ENCODE data around the gene ICAM5. TPM values are rescaled to one million over a fixed set of nuclear protein-coding genes. Genes with fewer than 3 reads are reported as not detected.

The ICAM5 gene, protein sequence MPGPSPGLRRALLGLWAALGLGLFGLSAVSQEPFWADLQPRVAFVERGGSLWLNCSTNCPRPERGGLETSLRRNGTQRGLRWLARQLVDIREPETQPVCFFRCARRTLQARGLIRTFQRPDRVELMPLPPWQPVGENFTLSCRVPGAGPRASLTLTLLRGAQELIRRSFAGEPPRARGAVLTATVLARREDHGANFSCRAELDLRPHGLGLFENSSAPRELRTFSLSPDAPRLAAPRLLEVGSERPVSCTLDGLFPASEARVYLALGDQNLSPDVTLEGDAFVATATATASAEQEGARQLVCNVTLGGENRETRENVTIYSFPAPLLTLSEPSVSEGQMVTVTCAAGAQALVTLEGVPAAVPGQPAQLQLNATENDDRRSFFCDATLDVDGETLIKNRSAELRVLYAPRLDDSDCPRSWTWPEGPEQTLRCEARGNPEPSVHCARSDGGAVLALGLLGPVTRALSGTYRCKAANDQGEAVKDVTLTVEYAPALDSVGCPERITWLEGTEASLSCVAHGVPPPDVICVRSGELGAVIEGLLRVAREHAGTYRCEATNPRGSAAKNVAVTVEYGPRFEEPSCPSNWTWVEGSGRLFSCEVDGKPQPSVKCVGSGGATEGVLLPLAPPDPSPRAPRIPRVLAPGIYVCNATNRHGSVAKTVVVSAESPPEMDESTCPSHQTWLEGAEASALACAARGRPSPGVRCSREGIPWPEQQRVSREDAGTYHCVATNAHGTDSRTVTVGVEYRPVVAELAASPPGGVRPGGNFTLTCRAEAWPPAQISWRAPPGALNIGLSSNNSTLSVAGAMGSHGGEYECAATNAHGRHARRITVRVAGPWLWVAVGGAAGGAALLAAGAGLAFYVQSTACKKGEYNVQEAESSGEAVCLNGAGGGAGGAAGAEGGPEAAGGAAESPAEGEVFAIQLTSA
- total RNA-seq = 16.4 and 26.7 TPM in 2 replicates

DNA sequence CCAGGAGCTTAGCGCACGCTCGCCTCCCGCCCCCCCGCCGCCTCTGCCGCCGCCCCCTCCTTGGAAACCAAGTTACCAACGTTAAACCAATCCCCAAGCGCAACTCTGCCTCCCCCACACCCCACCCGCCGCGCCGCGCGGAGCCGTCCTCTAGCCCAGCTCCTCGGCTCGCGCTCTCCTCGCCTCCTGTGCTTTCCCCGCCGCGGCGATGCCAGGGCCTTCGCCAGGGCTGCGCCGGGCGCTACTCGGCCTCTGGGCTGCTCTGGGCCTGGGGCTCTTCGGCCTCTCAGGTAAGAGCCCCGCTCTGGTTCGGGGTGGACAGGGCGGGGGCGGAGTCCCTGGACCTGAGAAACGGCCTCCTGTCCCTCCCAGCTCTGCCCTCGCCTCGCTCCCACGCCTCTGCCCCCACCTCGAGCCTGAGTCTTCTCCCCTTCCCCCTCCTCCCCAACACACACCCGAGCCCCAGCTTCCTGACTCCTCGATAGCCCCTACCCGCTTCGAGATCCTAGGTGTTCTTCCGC lies at the start of gene ICAM5:
Gene ICAM5 (plus strand): TSS at position 117 of the 521 bp plus-strand sequence. CDS start 92 bp downstream, at position 209.

DNA sequence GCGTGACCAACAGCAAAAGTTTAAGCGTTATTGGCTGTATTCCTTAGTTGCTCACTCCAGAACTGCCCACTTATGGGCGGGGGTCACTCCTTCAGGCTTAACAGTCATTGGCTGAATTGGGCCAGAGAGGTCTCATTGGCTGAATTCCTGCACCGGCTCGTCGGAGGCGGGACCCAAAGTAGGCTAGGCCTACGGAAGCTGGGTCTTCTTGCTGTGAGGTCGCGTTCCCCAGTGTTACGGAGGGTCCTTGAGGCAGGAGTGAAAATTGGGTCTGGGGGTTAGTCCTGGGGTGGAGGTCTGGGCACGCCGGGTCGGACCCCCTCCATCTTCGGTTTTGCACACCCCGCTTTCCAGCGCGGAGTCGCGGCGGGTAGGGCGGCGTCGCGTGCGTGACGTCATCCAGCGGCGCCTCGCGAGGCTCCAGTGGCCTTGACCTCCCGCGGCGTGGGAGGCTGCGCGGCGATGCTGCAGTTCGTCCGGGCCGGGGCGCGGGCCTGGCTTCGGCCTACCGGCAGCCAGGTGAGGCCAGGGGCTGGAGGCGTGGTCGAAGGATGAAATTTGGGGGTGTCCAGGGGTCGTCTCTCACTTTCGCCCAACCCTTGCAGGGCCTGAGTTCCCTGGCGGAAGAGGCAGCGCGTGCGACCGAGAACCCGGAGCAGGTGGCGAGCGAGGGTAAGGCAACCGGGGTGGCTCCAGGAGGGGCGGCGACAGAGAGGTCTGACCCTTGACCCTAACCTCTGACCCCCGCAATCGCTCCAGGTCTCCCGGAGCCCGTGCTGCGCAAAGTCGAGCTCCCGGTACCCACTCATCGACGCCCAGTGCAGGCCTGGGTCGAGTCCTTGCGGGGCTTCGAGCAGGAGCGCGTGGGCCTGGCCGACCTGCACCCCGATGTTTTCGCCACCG lies 37.7 kb upstream of the ICAM5 start, which contains the start of gene MRPL4:
Gene MRPL4 (plus strand): TSS at position 423 of the 903 bp plus-strand sequence. CDS start 40 bp downstream, at position 463.

DNA sequence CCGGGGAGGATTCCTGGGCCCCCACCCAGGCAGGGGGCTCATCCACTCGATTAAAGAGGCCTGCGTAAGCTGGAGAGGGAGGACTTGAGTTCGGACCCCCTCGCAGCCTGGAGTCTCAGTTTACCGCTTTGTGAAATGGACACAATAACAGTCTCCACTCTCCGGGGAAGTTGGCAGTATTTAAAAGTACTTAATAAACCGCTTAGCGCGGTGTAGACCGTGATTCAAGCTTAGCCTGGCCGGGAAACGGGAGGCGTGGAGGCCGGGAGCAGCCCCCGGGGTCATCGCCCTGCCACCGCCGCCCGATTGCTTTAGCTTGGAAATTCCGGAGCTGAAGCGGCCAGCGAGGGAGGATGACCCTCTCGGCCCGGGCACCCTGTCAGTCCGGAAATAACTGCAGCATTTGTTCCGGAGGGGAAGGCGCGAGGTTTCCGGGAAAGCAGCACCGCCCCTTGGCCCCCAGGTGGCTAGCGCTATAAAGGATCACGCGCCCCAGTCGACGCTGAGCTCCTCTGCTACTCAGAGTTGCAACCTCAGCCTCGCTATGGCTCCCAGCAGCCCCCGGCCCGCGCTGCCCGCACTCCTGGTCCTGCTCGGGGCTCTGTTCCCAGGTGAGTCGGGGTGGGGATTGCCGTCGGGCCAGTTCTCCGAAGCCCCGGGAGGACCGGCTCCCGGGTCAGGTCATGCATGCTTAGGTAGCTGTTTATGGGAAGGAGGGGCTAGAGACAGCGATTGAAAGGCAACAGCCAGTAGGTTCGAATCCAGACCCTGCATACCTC lies 18.9 kb upstream of the ICAM5 start, which contains the start of gene ICAM1:
Gene ICAM1 (plus strand): TSS at position 505 of the 779 bp plus-strand sequence. CDS start 40 bp downstream, at position 545.

DNA sequence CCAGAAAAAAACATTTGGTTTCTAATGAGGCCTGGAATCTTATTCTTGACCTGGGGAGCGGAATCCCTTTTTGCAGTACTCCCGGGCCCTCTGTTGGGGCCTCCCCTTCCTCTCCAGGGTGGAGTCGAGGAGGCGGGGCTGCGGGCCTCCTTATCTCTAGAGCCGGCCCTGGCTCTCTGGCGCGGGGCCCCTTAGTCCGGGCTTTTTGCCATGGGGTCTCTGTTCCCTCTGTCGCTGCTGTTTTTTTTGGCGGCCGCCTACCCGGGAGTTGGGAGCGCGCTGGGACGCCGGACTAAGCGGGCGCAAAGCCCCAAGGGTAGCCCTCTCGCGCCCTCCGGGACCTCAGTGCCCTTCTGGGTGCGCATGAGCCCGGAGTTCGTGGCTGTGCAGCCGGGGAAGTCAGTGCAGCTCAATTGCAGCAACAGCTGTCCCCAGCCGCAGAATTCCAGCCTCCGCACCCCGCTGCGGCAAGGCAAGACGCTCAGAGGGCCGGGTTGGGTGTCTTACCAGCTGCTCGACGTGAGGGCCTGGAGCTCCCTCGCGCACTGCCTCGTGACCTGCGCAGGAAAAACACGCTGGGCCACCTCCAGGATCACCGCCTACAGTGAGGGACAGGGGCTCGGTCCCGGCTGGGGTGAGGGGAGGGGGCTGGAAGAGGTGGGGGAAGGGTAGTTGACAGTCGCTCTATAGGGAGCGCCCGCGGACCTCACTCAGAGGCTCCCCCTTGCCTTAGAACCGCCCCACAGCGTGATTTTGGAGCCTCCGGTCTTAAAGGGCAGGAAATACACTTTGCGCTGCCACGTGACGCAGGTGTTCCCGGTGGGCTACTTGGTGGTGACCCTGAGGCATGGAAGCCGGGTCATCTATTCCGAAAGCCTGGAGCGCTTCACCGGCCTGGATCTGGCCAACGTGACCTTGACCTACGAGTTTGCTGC lies 2.7 kb upstream of the ICAM5 start, which contains the start of gene ICAM4:
Gene ICAM4 (plus strand): TSS at position 153 of the 935 bp plus-strand sequence. CDS start 58 bp downstream, at position 211.

DNA sequence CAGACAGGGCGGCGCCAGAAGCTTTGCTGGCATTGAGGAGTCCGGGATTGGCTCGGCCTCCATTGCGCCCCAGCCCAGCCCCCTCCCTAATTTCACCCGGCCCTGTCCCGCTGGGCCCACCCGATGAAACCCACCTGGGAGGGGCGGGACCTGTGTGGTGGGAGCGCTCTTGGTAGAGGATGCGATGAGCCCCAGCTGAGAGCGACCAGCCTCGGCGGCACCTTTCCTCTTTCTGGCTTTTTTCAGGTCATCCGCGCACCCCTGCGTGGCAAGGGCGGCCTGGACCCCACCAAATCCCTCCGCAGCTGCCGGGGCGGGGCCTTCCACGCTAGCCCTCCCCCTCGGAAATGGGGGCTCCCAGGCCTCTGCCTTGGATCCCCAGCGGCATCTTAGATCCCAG lies 19.7 kb downstream of the ICAM5 start, which contains the start of gene ZGLP1:
Gene ZGLP1 (minus strand): TSS at position 393 of the 400 bp plus-strand sequence.

DNA sequence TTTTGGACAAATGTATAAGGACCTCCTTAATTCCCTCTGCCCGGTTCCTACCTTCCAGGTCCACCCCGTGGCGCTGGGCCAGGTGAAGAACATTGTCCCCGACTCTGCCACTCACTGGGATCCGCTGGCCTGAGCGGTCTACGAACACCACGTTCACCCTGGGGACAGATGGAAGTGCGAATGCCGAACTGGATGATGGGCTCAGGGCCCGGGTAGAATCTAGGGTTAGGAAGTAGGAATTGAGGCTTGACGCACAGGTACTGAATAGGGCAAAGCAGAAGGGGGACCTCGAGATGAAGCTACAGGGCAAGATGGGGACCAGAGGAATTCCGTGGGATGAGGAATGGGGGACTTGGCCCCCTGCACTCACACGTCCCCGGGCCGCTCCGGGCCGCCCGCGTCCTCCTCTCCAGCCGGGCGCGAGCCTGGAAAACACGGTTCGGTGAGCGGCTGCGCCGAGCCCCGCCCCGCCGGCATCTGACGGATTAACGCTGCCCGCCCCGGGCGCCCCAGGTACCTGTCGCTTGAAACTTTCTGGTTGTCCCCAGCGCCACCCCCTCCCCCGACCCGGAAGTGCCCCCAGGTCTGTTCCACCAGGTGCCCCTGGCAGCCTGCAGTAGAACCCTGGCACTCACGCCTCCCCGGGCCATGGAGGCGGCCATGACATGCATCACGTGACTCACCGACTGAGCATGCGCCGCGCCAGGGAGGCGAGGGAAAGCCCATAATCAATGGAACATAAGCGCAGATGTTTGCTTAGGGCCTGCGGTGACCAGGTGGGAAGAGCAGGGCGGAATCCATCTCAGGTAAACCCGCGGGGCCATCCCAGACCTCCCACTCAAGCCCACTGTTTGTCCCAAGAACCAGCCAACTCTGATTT lies 25.8 kb downstream of the ICAM5 start, which contains the start of gene FDX2:
Gene FDX2 (minus strand): TSS at position 681 of the 880 bp plus-strand sequence. CDS start 19 bp downstream, at position 662.

DNA sequence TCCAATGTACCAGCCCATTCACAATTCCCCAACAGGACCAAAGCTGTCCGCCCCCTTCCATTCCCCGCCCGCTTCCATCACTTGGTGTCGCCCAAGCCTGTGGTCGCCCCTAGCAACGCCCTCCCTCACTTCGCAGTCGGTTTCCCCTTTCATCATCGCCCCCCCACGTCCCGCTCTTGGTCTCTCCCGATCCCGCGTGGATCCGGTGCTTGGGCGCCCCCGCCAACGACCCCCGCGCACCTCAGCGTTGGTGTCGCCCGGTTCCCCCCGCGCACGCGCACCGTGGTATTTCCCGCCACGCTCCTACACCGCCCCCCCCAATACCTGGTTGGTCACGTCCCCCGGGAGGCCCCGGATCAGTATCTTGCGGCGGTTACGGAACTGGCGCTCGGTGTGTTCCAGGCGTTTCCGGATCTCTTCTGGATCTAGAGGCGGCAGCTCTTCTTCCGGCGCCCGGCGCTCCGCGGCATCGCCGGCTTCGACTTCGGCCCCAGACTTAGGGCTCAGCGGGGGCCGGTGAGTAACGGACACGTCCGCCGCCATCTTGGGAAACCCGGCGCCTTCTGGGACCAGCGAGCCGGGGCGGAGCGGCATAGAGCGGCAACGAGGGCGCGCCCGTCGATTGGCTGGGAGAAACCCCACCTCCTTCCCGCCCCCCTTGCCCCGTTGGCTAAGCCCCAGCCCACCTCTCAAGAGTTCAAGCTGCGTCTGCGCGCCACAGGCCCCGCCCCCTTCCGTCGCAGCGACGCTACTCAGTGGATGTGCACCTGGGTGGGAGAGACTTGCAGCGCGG lies 43.4 kb downstream of the ICAM5 start, which contains the start of gene RAVER1:
Gene RAVER1 (minus strand): TSS at position 565 of the 793 bp plus-strand sequence. CDS start 22 bp downstream, at position 543.

DNA sequence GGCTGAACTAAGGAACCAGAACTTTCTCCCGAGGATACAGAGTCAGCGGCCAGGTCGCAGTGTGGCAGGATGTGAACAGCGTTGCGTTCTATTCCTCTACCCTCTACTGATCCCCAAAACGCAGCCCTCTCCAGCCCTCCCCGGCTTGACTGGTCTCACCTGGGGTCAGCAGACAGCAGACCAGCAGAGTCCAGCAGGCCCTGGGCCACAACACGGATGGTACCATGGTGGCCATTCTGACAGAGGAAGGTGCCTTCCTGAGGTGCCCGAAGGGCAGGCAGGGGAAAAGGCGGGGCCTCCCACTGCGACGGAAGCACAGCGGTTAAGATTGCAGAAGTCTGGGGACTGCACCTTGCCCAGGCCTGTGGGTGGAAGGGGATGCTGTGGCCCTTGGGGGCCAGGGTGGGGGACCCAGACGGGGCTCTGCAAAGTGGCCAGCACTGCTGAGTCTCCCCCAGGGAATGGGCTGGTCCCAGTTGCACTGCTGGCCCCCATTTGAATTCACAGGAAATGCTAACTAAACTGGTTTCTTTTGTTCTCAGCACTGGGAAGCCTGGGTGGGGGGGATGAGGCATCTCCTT lies 49.7 kb downstream of the ICAM5 start, which contains the start of gene ICAM3:
Gene ICAM3 (minus strand): TSS at position 245 of the 581 bp plus-strand sequence. CDS start 10 bp downstream, at position 235.

Other genes starting within 250 kb of the ICAM5 start
- 19.1 and 28.4 TPM in 2 replicates for gene SHFL, start 203.6 kb upstream of the ICAM5 start, total RNA-seq
- 0.13 and 0.80 TPM in 2 replicates for gene ANGPTL6, start 187.3 kb upstream of the ICAM5 start, total RNA-seq
- gene PPAN, start 183.6 kb upstream of the ICAM5 start, total RNA-seq = 37.5 and 38.7 TPM in 2 replicates
- 1.8 and 6.6 TPM in 2 replicates for gene P2RY11, start 178.3 kb upstream of the ICAM5 start, total RNA-seq
- gene EIF3G, start 170.1 kb upstream of the ICAM5 start, total RNA-seq = 269 and 279 TPM in 2 replicates
- gene DNMT1, start 95.0 kb upstream of the ICAM5 start, total RNA-seq = 99.0 and 101 TPM in 2 replicates
- gene S1PR2, start 58.6 kb upstream of the ICAM5 start, total RNA-seq = 21.7 and 69.8 TPM in 2 replicates
- 93.2 and 98.0 TPM in 2 replicates for gene MRPL4, start 37.7 kb upstream of the ICAM5 start, total RNA-seq
- gene ICAM1, start 18.8 kb upstream of the ICAM5 start, total RNA-seq = 36.0 and 177 TPM in 2 replicates
- 3.4 and 9.3 TPM in 2 replicates for gene ICAM4, start 3.0 kb upstream of the ICAM5 start, total RNA-seq
- 0.32 and 0.52 TPM in 2 replicates for gene ZGLP1, start 19.9 kb downstream of the ICAM5 start, total RNA-seq
- gene FDX2, start 26.1 kb downstream of the ICAM5 start, total RNA-seq = 17.3 and 45.3 TPM in 2 replicates
- 38.0 and 49.8 TPM in 2 replicates for gene RAVER1, start 43.6 kb downstream of the ICAM5 start, total RNA-seq
- gene ICAM3, start 49.7 kb downstream of the ICAM5 start, total RNA-seq = 4.2 and 6.7 TPM in 2 replicates
- 75.8 and 80.0 TPM in 2 replicates for gene TYK2, start 90.6 kb downstream of the ICAM5 start, total RNA-seq
- gene CDC37, start 113.6 kb downstream of the ICAM5 start, total RNA-seq = 122 and 193 TPM in 2 replicates
- 5.7 and 11.7 TPM in 2 replicates for gene PDE4A, start 130.6 kb downstream of the ICAM5 start, total RNA-seq
- gene KEAP1, start 213.4 kb downstream of the ICAM5 start, total RNA-seq = 69.4 and 99.2 TPM in 2 replicates
- gene S1PR5, start 227.5 kb downstream of the ICAM5 start, total RNA-seq = 0.16 and 3.4 TPM in 2 replicates